ENCODE results near the gene NHSL2.

NHSL2 gene

GRCh38 chrX:71994601-71995000 lies 84.0 kb downstream of the NHSL2 start:
- DNase-seq (ENCODE audit: extremely low read depth, low read depth) = no peak
- no peak for TF ChIP-seq CTCF (IDR thresholded peaks at IDR 0.05; ENCODE audit: low read depth, low read length, missing control alignments)

GRCh38 chrX:71995122-71995521 lies 84.5 kb downstream of the NHSL2 start:
- TF ChIP-seq CTCF (IDR thresholded peaks at IDR 0.05; ENCODE audit: low read depth, low read length, missing control alignments) = no peak
- no peak overlapping the region for H3K4me3 ChIP-seq (replicated peaks; ENCODE audit: low read depth, low read length)
- no peak for DNase-seq (ENCODE audit: extremely low read depth, low read depth)

More at GRCh38 chrX:71994601-71995000, 84.0 kb downstream of the NHSL2 start:
- no peak overlapping the region for H3K4me3 ChIP-seq (replicated peaks; ENCODE audit: low read depth, low read length)

GRCh38 chrX:71996136-71996535 lies 85.5 kb downstream of the NHSL2 start:
- H3K4me3 ChIP-seq (replicated peaks; ENCODE audit: low read depth, low read length) = no peak overlapping the region
- no peak for DNase-seq (ENCODE audit: extremely low read depth, low read depth)
- TF ChIP-seq CTCF (IDR thresholded peaks at IDR 0.05; ENCODE audit: low read depth, low read length, missing control alignments) = no peak

GRCh38 chrX:71996826-71997225 lies 86.2 kb downstream of the NHSL2 start:
- TF ChIP-seq CTCF (IDR thresholded peaks at IDR 0.05; ENCODE audit: low read depth, low read length, missing control alignments) = no peak
- DNase-seq (ENCODE audit: extremely low read depth, low read depth) = no peak
- no peak overlapping the region for H3K4me3 ChIP-seq (replicated peaks; ENCODE audit: low read depth, low read length)

- TF ChIP-seq CTCF (IDR thresholded peaks at IDR 0.05; ENCODE audit: low read depth, low read length, missing control alignments) = no peak
- H3K4me3 ChIP-seq (replicated peaks; ENCODE audit: low read depth, low read length) = no peak overlapping the region
- no peak for DNase-seq (ENCODE audit: extremely low read depth, low read depth)
Measured at GRCh38 chrX:71997320-71997719, 86.7 kb downstream of the NHSL2 start.

GRCh38 chrX:71998836-71999509 lies 88.3 kb downstream of the NHSL2 start:
- peak; percentile 57 for TF ChIP-seq CTCF (IDR thresholded peaks at IDR 0.05; ENCODE audit: low read depth, low read length, missing control alignments)
- DNase-seq (ENCODE audit: extremely low read depth, low read depth) = no peak
- no peak overlapping the region for H3K4me3 ChIP-seq (replicated peaks; ENCODE audit: low read depth, low read length)

GRCh38 chrX:71999535-71999934 lies 88.9 kb downstream of the NHSL2 start:
- no peak overlapping the region for H3K4me3 ChIP-seq (replicated peaks; ENCODE audit: low read depth, low read length)
- DNase-seq (ENCODE audit: extremely low read depth, low read depth) = no peak
- no peak for TF ChIP-seq CTCF (IDR thresholded peaks at IDR 0.05; ENCODE audit: low read depth, low read length, missing control alignments)
